Measurements from ENCODE around the gene ACOT7.

- TF ChIP-seq ZNF274 (IDR thresholded peaks at IDR 0.05; ENCODE audit: low read depth, low read length) = no peak
- TF ChIP-seq SUZ12 (IDR thresholded peaks at IDR 0.05; ENCODE audit: extremely low read depth, insufficient read depth, insufficient read length) = no peak
Measured at GRCh38 chr1:6222636-6223035, 170.9 kb downstream of the ACOT7 start.
